Choroid plexus epithelial cell (primary cell): ENCODE data around the gene POC5.

Experiments
- DNase-seq: peaks from one replicate; pipeline ENCODE4 v3.0.0-alpha.2; 2010; ENCODE audit warnings: low read depth
- H3K4me3 ChIP-seq: 2 replicates; pipeline ENCODE4 v1.5.1; 2011; ENCODE audit warnings: low read depth, mild to moderate bottlenecking, control low read depth, low read length, moderate library complexity
- TF ChIP-seq, protein P1 (sequence below): conservative IDR thresholded peaks from 2 replicates; pipeline ENCODE4 v1.5.1; 2011; ENCODE audit warnings: low read depth, mild to moderate bottlenecking, control low read depth, inconsistent platforms, low read length, moderate library complexity

POC5 gene

DNA sequence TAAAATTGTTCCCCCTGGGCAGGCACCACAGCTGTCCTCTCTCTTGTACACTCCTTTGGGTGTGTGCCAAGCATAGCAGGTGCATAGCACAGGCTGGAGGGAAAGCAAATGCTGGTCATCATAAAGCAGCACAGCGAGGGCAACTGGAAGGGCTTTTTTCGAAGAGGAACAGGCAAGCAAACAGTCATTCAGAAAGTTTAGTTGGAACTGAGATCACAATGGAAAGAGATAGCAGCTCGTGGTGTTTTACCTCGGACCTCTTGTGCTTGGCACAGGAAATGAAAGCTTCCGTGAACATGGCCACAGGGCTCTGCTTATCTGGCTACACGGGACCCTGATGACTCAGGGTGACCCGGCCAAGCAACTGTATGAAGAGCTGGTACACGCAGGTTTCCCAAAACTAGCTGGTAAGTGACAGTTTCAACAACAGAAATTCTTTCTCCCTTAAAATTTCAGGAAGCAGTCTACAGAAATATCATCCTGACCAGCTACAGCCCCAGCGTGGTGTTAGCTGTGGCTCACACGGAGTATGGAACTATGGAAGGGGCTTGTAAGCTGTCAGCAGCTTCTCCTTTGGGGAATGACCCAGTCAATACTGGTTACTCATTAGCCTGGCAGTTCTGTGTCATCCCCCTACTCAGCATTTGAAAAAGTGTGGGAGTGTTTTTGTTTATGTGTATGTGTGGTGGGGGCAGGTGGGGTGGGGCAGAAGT, 48.1 kb downstream of the POC5 start:
- no peak overlapping the region for H3K4me3 ChIP-seq
- peak; percentile 44 for DNase-seq
- TF ChIP-seq, protein P1, sequence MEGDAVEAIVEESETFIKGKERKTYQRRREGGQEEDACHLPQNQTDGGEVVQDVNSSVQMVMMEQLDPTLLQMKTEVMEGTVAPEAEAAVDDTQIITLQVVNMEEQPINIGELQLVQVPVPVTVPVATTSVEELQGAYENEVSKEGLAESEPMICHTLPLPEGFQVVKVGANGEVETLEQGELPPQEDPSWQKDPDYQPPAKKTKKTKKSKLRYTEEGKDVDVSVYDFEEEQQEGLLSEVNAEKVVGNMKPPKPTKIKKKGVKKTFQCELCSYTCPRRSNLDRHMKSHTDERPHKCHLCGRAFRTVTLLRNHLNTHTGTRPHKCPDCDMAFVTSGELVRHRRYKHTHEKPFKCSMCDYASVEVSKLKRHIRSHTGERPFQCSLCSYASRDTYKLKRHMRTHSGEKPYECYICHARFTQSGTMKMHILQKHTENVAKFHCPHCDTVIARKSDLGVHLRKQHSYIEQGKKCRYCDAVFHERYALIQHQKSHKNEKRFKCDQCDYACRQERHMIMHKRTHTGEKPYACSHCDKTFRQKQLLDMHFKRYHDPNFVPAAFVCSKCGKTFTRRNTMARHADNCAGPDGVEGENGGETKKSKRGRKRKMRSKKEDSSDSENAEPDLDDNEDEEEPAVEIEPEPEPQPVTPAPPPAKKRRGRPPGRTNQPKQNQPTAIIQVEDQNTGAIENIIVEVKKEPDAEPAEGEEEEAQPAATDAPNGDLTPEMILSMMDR: no peak

DNA sequence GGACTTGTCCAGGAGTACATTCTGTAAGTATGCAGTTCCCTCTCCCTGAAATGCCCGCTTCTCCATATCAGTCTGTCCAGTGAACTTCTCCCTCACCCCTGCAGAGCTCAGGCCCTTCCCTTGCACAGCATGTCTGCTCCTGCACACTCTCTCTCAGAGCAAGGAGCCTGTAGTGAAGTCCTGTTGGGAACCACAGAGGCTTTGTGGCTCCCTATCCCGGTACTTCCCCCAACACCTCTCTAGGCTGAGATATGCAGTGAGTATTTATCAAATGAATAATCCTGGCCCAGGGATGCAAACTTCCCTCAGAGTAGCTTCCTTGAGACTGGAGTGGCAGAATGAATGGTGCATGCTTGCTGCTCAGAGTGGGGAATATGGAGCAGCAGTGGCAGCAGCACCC, 48.8 kb downstream of the POC5 start:
- TF ChIP-seq, protein P1: no peak

DNA sequence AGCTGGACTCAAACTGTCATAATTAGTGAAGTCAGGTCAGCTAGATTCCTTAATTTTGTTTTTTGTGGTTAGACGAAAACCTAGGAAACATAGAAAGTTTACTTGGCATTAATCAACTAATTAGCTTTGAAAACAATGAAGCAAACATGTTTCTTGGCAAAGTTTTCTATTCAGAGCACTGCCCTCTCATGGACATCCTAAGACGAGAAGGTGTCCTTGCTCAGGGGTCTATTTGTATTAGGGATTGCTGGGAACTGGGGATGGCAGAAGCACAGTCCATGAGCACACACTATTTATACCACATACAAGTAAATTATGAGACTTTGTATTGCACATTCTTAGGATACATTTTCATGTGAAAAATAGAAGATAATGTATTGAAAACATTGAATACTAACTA, 49.7 kb downstream of the POC5 start:
- TF ChIP-seq, protein P1: peak; percentile 43
- DNase-seq: peak; percentile 41

More for the DNA sequence above, 48.8 kb downstream of the POC5 start:
- no peak overlapping the region for H3K4me3 ChIP-seq
- no peak for DNase-seq

DNA sequence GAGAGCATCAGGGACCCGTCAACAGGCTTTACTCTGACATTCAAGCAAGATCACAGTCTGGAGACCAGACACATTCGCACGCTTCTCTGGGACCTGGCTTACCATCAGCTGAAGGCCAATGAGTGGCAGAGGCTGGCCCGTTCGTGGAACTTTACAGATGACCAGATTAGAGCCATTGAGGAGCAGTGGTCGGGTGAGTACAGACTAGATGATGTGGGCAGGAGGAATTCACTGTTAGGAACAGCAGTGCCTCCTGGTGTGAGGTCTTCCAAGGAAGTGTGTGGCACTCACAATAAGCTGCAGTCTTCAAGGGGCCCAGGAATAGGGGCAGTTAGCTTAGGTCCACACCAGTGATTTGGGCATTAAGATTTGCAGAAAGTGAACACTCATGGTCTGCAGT, 50.4 kb downstream of the POC5 start:
- peak; percentile 31 for DNase-seq
- TF ChIP-seq, protein P1: peak; percentile 22
- H3K4me3 ChIP-seq: no peak overlapping the region

More for the DNA sequence above, 49.7 kb downstream of the POC5 start:
- H3K4me3 ChIP-seq: no peak overlapping the region

DNA sequence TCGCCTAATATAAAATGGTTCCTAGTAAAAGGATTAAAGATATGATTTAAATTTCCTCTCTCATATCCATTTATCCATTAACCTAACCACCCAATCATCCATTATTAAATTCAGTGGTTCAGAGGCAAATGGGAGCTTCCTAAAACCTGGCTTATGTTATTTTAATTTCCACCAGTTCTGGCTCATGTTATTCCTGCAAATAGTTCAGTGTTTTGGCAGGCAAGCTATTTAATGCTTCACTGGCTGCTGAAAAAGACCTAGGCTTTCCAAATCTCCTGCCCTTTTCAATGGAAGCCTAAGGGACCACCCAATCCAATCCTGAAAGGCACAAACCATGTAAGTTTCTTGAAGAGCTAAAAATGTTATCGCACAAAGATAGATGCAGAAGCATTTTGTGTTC, 52.3 kb downstream of the POC5 start:
- H3K4me3 ChIP-seq: no peak overlapping the region
- DNase-seq: no peak
- TF ChIP-seq, protein P1: no peak

DNA sequence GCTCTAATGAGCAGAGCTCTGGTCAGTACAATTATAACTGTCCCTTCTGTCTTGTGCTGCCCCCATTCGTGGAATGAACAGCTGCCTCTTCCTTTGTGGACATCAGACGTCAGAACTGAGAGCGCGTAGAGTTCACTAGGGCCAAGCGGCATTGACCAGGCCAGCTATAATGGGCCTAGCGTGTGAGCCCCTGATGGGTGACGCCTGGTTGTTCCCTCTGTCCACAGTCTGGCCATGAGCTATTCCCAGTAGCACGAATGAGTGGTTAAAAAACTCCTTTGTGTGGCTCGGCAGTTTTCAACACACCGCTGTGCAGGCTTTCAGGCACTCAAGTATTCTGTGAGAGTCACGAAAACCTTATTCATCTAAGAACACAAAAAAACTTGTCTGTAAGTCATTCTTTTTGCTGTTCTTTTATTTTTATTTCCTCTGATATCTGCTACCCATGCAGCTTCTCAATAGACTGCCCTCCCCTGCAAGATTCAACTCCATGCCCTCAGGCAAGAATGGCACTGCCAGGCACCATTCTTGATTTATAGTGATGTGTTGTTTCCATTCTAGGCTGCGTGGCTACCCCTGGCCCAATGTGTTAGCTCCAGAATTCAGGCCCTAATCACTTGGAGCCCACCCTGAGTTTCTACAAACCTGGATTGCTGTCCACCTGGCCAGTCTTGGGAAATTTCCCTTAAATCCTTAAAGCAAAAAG, 53.5 kb downstream of the POC5 start:
- TF ChIP-seq, protein P1: no peak
- DNase-seq: no peak
- no peak overlapping the region for H3K4me3 ChIP-seq
